Hepatocyte (in vitro differentiated cells): ENCODE measurements around the gene SETD3. TPM values are rescaled to one million over a fixed set of nuclear protein-coding genes. Genes with fewer than 3 reads are reported as not detected.
A peak's percentile ranks its signal among the peaks of the same experiment; 100 is the strongest.

Experiments used
- DNase-seq: peaks from one replicate; pipeline ENCODE4 v3.0.0-alpha.2; 2016; ENCODE audit warnings: low spot score
- H2AFZ ChIP-seq: fragments of 200-600 bp; sonication (generic); 2 replicates; pipeline ENCODE4 v1.6.0; 2016; ENCODE audit warnings: antibody characterized with exemption, mild to moderate bottlenecking
- H3K27ac ChIP-seq: fragments of 200-600 bp; sonication (generic); 2 replicates; pipeline ENCODE4 v1.5.1; 2016; ENCODE audit warnings: mild to moderate bottlenecking
- H3K27me3 ChIP-seq: fragments of 200-600 bp; sonication (generic); 2 replicates; pipeline ENCODE4 v1.6.1; 2016
- H3K36me3 ChIP-seq: fragments of 200-600 bp; sonication (generic); replicated peaks from 2 replicates; pipeline ENCODE4 v1.5.1; 2016; ENCODE audit warnings: low read depth; ENCODE audit not compliant: insufficient read depth
- H3K4me1 ChIP-seq: fragments of 200-600 bp; sonication (generic); 2 replicates; pipeline ENCODE4 v1.5.1; 2016; ENCODE audit warnings: mild to moderate bottlenecking, moderate library complexity; ENCODE audit not compliant: insufficient read depth
- H3K4me2 ChIP-seq: fragments of 200-600 bp; sonication (generic); 2 replicates; pipeline ENCODE4 v1.6.0; 2016
- H3K4me3 ChIP-seq: fragments of 200-600 bp; sonication (generic); 2 replicates; pipeline ENCODE4 v1.5.1; 2016; ENCODE audit warnings: mild to moderate bottlenecking
- H3K79me2 ChIP-seq: fragments of 200-600 bp; sonication (generic); 2 replicates; pipeline ENCODE4 v1.6.0; 2017; ENCODE audit warnings: mild to moderate bottlenecking
- H3K9me2 ChIP-seq: fragments of 200-600 bp; sonication (generic); replicated peaks from 2 replicates; pipeline ENCODE4 v1.6.0; 2017; ENCODE audit warnings: mild to moderate bottlenecking; ENCODE audit not compliant: insufficient read depth
- H3K9me3 ChIP-seq: fragments of 200-600 bp; sonication (generic); 2 replicates; pipeline ENCODE4 v1.5.1; 2016; ENCODE audit warnings: low read depth, mild to moderate bottlenecking
- H4K20me1 ChIP-seq: fragments of 200-600 bp; sonication (generic); 2 replicates; pipeline ENCODE4 v1.6.0; 2016; ENCODE audit warnings: mild to moderate bottlenecking; ENCODE audit not compliant: insufficient read depth, poor library complexity, severe bottlenecking
- CTCF ChIP-seq: fragments of 200-600 bp; sonication (generic); IDR thresholded peaks from 2 replicates; pipeline ENCODE4 v1.5.1; 2016; ENCODE audit warnings: antibody characterized with exemption, mild to moderate bottlenecking; ENCODE audit not compliant: poor library complexity
- EZH2 ChIP-seq: fragments of 200-600 bp; sonication (generic); IDR thresholded peaks from 2 replicates; pipeline ENCODE4 v1.6.1; 2016; ENCODE audit warnings: antibody characterized with exemption, mild to moderate bottlenecking, borderline replicate concordance
- EZH2phosphoT487 ChIP-seq: fragments of 200-600 bp; sonication (generic); IDR thresholded peaks from one replicate; pipeline ENCODE4 v1.6.1; 2018; ENCODE audit warnings: antibody characterized with exemption, mild to moderate bottlenecking, low read depth, moderate library complexity; ENCODE audit not compliant: unreplicated experiment, severe bottlenecking
- WGBS: methylation state at CpG from one replicate; pipeline ENCODE4 v1.1.6; 2016; ENCODE audit warnings: low lambda C conversion rate; ENCODE audit errors: missing lambda C conversion rate; 5-methylcytosine and 5-hydroxymethylcytosine counted together
- polyA plus RNA-seq: library from polyadenylated mRNA; unstranded; fragments of >200 nt; fragmentation: Nextera tagmentation; extraction: Ambion mirVana; gene quantifications from 2 replicates; pipeline ENCODE4 v1.2.1, GENCODE V29; 2016
- total RNA-seq: library from RNA; depleted of rRNA; stranded (reverse); fragments of >200 nt; gene quantifications from 2 replicates; pipeline ENCODE4 v1.2.3, GENCODE V29; 2014

The SETD3 gene
- total and polyA plus RNA-seq, 2 experiments from 2014 or later = 43.6 to 60.2 TPM

GRCh38 chr14:99441157-99441870 lies 39.3 kb downstream of the SETD3 start:
- Histone ChIP-seq H3K79me2 (peaks cover 3% of the 10 kb centered on the region), H3K36me3 (no peaks in the 10 kb centered on the region), H2AFZ (no peak overlapping the region), H4K20me1 (no peaks in the 10 kb centered on the region), H3K9me2 (no peaks in the 10 kb centered on the region), H3K4me2 (no peak overlapping the region), H3K4me3 (no peak overlapping the region), H3K4me1 (no peaks in the 10 kb centered on the region), H3K27me3 (no peaks in the 10 kb centered on the region), H3K9me3 (no peaks in the 10 kb centered on the region), H3K27ac (no peak overlapping the region)
- DNase-seq = peak; percentile 39
- peak; percentile 16 for TF ChIP-seq CTCF
- no peak for TF ChIP-seq EZH2
- 92% methylated on average over 11 of the region's 11 CpGs for WGBS

- H3K9me3 ChIP-seq = no peaks in the 10 kb centered on the region
- no peak overlapping the region for H3K4me3 ChIP-seq
- no peak overlapping the region for H3K27ac ChIP-seq
- no peak overlapping the region for H2AFZ ChIP-seq
- peaks cover 3% of the 10 kb centered on the region for H3K79me2 ChIP-seq
- WGBS = 92% methylated on average over 14 of the region's 14 CpGs
- H3K27me3 ChIP-seq = no peaks in the 10 kb centered on the region
- no peak for DNase-seq
- no peaks in the 10 kb centered on the region for H4K20me1 ChIP-seq
- TF ChIP-seq EZH2phosphoT487 = no peak
- no peak for TF ChIP-seq CTCF
- TF ChIP-seq EZH2 = no peak
- H3K4me2 ChIP-seq = no peak overlapping the region
- no peaks in the 10 kb centered on the region for H3K9me2 ChIP-seq
- no peaks in the 10 kb centered on the region for H3K4me1 ChIP-seq
- no peaks in the 10 kb centered on the region for H3K36me3 ChIP-seq
Measured at GRCh38 chr14:99440278-99440677, 40.4 kb downstream of the SETD3 start.

- Histone ChIP-seq H3K27me3 (no peaks in the 10 kb centered on the region), H3K36me3 (no peaks in the 10 kb centered on the region), H3K9me3 (no peaks in the 10 kb centered on the region), H2AFZ (no peak overlapping the region), H3K9me2 (no peaks in the 10 kb centered on the region), H3K4me1 (no peaks in the 10 kb centered on the region), H3K79me2 (peaks cover 7% of the 10 kb centered on the region), H3K4me3 (no peak overlapping the region), H3K27ac (no peak overlapping the region), H4K20me1 (no peaks in the 10 kb centered on the region), H3K4me2 (no peak overlapping the region)
- DNase-seq = no peak
- TF ChIP-seq EZH2 (no peak), EZH2phosphoT487 (no peak), CTCF (no peak)
- WGBS = 96% methylated on average over 3 of the region's 3 CpGs
Measured at GRCh38 chr14:99437706-99438105, 43.0 kb downstream of the SETD3 start.
